HG02981 (cell line): ENCODE data around the gene PGAP3.
"Not testable (repeated sequence)": the region's sequence is repeated elsewhere in the genome, so short reads cannot be mapped to it uniquely, and the experiment has no call there.

Experiments used
- ATAC-seq: cut with Tn5 transposase; IDR thresholded peaks from one replicate; pipeline ENCODE4 v1.9.1; 2021; ENCODE audit warnings: mild to moderate bottlenecking, moderate library complexity; ENCODE audit not compliant: unreplicated experiment

PGAP3 gene

DNA sequence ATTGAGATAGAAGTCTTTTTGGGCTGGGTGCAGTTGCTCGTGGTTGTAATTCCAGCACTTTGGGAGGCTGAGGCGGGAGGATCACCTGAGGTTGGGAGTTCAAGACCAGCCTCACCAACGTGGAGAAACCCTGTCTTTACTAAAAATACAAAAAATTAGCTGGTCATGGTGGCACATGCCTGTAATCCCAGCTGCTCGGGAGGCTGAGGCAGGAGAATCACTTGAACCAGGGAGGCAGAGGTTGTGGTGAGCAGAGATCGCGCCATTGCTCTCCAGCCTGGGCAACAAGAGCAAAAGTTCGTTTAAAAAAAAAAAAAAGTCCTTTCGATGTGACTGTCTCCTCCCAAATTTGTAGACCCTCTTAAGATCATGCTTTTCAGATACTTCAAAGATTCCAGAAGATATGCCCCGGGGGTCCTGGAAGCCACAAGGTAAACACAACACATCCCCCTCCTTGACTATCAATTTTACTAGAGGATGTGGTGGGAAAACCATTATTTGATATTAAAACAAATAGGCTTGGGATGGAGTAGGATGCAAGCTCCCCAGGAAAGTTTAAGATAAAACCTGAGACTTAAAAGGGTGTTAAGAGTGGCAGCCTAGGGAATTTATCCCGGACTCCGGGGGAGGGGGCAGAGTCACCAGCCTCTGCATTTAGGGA is 11.4 kb upstream of the PGAP3 start:
- ATAC-seq, result not testable (repeated sequence)

DNA sequence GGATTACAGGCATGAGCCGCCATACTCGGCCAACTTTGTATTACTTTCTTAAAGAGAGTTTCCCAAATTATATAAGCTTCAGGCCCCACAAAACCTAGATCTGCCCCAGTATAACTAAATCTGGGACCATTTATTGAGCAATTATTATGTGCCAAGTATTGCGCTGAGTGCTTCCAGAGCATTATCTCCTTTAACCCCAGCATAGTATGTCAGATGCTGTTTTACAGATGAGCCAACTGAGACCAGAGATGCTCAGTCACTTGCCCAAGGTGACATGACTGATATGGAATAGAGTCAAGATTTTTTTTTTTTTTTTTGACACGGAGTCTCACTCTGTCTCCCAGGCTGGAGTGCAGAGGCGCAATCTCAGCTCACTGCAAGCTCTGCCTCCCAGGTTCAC is 10.1 kb upstream of the PGAP3 start:
- no peak for ATAC-seq

DNA sequence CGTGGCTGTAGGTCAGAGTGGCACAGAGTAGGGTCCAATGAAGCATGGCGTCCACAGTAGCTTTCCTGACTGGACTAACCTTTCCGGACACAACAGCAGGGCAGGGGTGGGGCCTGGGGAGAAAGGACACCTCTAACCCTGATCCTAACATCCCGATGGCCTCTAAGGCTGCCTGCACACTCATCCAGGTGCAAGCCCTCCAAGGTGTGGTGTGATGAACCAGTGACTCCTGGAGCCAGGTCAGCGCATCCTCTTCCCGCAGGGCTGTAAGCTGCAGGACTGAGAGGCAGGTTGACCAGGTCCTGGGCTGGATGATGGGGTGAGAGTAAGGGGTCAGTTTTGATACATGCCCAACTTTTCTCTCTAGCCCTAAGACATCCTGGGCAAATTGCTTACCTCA is 8.9 kb upstream of the PGAP3 start:
- ATAC-seq, result no peak

DNA sequence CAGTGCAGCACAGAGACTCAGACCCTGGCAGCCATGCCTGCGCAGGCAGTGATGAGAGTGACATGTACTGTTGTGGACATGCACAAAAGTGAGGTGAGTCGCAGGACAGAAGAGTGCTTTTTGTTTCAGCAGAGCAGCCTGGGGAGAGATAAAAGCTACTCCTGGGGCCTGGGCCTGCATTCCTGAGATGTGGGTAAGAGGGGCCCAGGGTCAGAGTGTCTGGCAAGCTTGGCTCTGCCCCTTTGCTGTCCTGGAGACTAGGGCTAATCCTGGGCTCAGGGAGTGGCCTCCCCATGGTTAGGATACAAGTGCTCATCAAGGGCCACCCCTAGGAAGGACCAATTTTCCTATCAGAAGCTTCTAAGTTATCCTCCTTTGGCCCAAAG is 7.2 kb upstream of the PGAP3 start:
- no peak for ATAC-seq

DNA sequence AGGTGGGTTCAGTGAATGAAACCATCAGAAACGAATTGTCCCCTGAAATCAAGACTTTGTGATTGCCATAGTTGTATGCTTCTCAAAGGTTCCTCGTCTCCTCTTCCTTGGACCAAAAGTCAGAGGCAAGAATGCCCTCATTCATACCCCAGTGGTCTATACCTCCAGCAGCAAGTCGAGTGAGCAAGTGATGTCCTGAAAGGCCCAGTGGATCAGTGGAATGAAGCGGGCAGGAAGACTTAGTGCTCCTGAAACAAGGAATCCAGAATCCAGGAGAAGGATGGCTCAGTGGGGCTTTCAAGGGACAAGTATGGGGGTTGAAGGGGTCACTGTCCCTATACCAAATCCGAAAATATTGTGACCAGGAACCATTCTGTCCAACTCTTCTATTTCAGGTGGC is 6.7 kb upstream of the PGAP3 start:
- no peak for ATAC-seq

DNA sequence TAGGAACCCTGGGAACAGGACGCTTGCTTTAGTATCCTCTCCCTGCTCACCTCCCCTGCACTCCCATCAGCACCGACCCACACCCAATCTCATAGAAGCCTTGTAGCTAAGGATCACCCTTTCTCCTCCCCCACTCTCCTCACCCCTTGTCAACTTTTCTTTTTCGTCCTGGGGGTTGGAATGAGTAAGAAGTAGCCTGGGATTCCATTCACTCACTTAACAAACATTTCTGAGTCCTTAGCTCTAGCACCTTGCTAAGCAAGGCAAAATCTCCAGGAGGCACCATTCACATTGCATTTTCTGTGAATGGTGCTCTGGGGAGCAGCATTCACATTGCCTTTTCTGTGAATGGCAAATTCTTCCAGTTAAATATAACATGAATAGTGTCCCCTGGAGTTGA is 1.1 kb upstream of the PGAP3 start:
- ATAC-seq, result no peak

DNA sequence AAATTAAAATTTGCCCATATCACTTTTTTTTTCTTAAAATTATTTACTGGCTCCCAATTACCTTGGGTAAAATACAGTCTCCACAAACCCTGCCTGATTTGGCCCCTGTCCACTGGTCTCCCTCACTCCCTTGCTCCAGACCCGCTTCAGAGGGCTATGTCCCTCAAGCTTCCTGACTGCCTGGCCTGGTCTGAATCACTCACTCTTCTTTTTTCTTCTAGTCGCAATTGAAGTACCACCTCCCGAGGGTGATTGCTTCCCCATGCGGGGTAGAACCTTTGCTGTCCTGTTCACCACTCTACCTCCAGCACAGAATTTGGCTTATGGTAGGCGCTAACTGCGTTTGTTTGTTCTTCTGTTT is 598 bp upstream of the PGAP3 start:
- no peak for ATAC-seq

DNA sequence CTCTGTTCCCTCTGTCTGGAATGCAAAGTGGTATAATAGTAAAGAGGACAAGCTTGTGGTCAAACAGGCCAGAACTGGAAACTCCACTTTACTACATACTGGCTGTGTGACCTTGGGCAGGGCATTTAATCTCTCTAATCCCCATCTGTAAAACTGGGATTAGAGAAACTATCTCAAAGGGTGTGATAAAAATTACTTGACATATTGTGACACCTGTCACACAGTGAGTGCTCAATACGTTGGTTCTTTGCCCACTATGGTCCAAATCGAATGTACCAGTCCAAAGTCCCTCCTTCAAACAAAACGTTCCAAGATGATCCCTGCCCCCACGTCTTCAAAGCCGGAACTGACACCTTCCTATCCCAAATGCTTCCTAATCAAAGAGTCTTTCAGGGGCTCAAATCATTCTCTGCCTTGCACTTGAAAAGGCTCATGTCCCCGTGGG is 734 bp downstream of the PGAP3 start:
- ATAC-seq, result no peak

DNA sequence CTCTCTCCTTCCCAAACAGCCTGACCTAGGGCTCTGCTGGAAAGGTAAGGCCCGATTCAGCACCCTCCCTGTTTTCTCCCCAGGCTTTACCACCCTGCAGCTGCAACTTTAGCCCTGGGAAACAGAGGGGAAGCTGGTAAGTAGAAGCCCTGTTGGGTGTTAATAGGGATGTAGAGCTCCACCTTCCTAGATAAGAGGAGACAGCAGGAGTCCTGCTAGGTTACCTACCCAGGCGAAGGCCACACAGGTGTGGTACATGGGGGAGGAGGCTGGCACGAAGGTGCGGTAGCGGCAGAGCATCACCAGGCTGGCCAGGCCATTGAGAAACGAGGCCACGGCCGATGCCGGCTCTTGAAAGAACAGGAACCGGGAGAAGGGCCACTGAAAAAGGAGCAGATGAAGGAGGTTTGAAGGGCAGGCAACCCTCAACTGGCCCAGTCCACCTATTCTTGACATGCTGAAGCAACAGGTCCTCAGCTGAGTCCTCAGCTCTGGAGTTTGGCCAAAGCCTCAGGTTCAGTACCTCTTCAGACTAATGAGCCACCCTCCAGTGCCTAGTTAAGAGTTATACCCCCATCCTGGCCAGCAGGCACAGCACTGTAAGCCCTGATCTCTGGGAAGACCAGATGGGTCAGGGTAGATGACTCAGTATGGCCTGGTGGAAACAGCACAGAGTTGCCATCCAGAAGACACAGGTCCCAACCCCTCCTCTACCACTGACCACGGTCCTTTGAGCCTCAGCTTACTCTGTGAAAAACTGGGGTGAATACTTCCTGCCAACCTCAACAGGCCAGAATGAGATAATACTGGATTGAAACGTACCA is 3.3 kb downstream of the PGAP3 start:
- no peak for ATAC-seq

DNA sequence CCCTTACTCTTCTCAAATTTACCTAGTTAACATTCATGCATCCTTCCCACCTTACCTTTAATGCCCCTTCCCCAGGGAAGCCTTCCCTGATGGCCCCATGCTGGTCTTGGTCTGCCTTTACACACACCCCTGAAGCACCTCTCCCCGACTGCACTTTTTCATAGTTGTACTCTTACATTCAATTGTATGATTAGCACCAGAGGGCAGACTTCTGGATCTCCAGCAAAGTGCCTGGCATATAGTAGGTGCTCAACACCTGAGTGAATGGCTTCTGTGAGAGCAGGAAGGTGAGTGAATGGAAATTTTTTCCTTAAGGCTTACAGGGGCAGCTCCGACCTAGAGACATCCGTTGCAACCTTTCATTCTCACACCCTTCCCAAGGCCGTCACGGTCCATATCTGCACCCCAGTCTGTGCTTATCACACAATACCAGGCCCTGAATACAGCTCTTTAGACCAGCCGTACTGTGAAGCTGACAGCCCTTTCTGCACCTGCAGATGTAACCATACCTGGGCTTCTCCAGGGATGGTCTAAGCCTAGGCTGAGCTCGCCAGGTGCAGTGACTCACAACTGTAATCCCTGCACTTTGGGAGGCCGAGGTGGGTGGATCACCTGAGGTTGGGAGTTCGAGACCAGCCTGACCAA is 4.4 kb downstream of the PGAP3 start:
- ATAC-seq, result no peak

DNA sequence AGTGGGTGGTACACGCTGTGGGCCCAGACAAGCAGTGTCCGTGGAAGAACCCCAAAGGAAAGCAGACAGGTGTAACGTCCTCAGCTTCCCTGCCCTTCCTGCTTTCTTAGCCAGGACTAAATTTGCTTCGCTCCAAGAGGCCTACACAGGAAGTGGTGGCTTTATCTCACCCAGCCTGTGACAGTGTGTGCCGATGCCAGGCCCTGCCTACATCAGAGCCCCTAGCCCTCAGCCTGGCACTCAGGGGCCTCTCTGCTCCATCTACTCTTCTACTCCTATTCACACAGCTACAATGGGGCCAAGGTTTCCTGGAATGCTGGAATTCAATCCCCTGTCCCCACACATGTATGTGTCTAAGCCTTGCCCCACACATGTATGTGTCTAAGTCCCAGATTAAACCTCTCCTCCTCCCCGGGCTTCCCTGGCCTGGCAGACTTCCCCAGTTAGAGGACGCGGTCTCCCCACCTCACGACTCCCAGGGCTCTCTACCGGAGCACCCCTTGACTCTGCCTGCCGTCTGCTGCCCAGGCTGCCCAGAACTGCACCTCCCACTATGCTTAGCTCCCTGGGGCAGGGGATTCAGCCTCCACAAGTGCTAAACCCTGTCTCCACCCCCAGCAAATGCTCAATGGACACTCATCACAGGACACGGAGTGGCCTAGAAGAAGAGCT is 8.2 kb downstream of the PGAP3 start:
- ATAC-seq, result no peak

DNA sequence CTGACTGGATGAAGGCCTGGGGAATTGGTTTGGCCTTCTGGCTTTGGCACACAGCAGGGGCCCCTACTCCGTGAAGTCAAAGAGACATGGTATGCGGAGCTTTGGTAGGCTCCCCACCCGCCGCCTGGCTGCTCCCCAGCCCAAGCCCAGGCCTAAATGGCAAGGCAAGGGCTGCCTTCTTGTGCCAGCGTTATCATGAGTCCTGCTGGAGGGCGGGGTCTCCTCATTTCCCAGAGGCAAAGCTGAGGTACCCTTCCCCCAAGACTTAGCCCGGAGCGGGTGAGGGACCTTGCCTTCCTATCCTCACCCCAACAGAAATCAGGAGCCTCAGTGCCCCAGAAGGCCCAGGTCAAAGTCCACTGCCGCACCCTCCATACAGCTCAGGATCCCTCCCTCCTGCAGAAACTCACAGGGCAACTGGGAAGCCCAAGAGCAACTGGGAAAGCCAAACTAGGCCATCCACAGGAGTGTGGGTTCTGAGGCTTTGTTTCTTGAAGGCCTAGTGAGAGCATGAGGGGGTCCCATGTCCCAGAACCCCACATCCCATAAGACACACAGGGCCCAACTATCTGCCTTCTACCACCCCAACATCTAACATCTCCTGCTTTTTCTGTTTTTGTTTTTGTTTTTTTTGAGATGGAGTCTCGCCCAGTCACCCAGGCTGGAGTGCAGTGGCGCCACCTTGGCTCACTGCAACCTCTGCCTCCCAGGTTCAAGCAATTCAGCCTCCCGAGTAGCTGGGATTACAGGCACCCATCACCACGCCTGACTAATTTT is 9.3 kb downstream of the PGAP3 start:
- ATAC-seq, result no peak

DNA sequence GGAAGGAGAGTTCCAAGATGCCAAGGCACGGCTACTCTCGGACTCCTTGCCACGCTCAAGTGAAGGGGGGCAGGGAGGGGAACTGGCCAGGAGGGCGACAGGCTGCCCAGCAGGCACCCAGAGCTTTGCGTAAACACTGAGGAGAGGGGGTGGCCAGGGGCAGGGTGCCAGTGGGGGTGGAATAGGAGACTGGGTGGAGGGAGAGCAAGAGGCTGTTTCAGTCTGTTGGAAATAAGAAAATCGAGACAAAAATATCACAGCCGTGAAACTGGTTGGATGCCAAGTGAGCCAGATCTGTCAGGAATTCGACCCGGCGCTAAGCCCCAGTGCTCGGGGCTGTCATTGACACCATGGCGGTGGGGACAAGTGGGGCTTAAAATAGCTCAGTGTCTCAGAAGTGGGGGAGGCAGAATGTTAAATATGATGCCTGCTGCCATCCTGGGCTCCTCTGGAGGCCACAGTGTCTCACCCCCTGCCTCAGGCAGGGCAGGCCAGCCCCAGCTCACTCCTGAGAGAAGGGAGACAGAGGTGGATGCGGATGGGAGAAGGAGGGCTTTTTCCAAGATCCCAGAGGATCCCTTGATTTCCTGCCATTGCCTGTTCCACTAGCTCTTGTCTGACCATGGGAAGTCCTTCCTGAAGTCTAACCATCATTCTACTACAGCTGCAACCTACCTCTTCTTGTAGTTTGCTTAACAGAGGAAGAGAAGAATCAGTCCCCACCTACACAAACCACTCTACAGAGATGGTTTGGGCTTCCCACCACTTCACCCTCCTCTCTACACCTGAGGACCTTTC is 10.1 kb downstream of the PGAP3 start:
- no peak for ATAC-seq

DNA sequence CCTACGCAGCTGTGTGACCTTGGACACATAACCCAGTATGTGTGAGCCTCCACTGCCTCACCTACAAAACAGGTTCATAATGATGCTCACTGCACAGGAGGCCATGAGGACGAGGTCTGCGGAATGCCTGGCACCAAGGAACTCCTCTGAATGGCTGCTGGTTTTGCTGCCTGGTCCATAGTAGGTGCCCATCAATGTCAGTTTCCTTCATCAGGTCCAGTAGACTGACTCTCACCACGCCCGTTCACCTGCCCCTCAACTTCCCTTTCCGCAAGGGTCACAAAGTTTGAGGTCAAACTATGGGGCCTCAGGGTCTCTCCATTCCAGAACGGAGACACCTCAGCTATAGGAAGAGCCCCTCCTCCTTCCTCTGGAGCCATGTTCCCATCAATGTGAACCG is 10.8 kb downstream of the PGAP3 start:
- no peak for ATAC-seq

DNA sequence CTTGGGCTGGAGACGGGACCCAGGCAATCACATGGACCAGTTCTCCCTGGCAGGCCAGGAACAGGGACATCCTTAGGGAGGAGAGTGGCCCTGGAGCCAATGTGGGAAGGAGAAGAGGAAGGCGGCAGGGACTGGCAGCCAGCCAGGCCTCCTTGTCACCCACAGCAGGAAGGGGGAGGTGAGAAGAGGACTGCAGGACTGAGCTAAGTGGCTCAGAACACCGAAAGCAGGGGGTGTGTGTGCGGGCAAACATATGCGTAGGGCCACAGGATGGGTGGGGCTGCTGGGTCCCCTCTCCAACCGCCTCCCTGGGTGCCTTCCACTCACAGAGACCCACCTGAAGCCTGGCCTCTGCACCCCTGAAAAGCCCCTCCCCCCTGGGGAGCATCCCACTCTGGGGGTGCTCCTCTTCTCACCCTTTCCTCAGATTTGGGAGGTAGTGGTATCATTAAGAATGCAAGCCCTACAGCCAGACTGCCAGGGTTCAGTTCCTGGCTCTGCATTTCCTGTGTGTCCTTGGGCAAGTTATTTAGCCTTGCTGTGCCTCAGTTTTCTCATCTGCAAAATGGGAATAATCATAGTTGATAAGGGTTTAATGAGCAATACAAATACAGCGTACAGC is 11.5 kb downstream of the PGAP3 start:
- ATAC-seq, result no peak

DNA sequence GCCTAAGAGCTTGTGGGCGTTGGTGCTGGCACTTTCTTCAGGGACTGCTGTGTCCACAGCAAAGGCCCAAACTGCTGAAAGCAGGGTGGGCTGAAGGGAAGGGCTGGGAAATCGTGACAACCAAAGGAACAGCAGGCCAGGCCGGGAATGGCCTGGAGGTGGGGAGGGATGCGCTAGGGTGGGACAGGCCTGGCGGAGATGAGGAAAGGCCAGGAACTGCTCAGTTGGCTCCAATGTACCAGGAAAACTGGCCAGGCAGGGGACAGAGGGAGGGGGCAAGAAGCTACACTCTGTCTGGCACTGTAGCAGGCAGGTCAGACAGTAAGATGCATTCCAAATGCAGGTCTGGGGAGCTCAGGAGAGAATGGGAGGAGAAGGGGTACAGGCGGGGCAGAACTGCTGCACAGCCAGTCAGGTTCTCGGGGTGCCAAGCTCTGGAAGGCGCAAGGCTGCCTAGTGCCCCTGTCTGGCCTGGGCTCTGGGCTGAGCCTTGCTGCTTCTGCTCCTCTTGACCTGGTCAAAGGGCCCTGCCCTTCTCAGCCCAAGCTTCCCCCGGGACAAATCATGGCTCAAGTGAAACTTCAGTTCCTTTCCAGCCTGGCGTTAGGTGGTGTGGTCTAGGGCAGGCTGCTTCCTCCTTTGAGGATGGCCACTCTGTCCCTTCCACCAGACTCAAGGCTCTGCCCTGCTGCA is 12.3 kb downstream of the PGAP3 start:
- no peak for ATAC-seq

DNA sequence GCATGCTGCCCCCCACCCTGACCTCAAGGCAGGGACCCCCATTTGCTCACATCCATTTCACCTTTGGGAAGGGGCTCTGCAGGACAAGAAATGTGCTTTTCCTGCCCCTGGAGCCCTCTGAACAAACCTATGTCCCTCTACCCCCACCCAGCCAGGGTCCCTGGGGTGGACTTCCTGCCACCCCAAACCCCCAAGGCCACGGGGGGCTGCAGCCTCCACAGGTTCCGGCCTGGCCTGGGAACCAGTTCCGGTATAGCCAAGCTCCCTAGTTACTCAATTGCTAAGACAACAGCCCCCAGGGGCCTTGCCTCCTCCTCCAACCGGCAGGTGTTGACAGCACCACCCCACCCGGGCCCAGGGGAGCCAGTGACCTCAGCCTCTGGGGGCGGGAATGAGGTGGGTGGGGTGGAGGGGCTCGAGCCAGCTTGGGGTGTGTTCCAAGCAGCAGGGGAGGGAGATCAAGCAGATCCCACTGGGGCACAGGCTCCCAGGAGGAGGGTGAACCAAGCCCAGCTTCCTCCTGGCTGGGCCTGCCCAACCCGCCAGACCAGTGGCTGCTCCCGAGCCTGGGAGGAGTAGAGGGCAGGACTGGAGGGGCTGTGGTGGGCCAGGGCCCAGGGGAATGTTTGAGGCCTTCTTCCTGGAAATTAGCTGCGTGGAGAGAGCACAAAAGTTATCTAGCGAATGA is 13.0 kb downstream of the PGAP3 start:
- ATAC-seq, result no peak

DNA sequence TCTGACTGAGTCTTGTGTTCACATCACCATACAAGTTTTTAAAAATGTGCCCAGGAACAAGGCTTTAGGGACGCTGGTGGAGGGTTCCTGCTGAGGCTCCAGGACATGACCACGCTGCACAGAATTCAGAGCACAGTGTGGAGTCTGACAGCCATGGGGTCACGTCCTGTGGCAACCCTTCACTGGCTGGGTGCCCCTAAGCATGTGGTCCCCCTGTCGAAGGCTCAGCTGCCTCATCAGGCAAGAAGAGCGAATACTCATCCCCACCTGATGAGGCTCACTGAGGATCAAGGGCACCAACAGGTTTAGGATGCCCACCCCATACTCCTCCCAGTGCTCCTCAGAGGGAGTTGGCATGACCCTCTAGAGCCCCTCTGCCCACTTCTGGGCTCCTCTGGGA is 13.7 kb downstream of the PGAP3 start:
- ATAC-seq, result no peak
